Endothelial cell of umbilical vein (primary cell): ENCODE measurements around the gene GRIN3B. TPM values are rescaled to one million over a fixed set of nuclear protein-coding genes. Genes with fewer than 3 reads are reported as not detected.

ENCODE experiments used
- BruUV-seq: library from RNA; stranded (reverse); fragments of 400-500 nt; replicated peaks from 2 replicates; lab custom pipeline; 2021; lab: Mats Ljungman, UMichigan
- CTCF ChIA-PET: fragments of 300-600, 350-600 bp; sonication (Branson Sonifier 250); formaldehyde crosslinking; loops from one replicate; lab custom pipeline; 2021; ENCODE audit warnings: antibody characterized with exemption, inconsistent platforms; lab: Charles Lee
- POLR2A ChIA-PET: fragments of 300-600, 350-600 bp; sonication (Branson Sonifier 250); formaldehyde crosslinking; loops from one replicate; lab custom pipeline; 2021; ENCODE audit warnings: antibody characterized with exemption, inconsistent platforms; lab: Charles Lee
- DNase-seq: peaks from one replicate; pipeline ENCODE4 v3.0.0-alpha.2; 2011; ENCODE audit warnings: low read depth, low spot score
- FAIRE-seq: peaks from 2 replicates; lab custom pipeline; 2011; peaks lifted over from hg19 to GRCh38; lab: Jason Lieb, UNC
- H2AFZ ChIP-seq: 2 replicates; pipeline ENCODE4 v1.6.0; 2012; ENCODE audit warnings: low read depth, low read length, control low read depth, inconsistent platforms
- H3K27ac ChIP-seq: 2 replicates; pipeline ENCODE4 v1.5.1; 2011; ENCODE audit warnings: low read depth, mild to moderate bottlenecking, control low read depth, low read length, moderate library complexity; ENCODE audit not compliant: insufficient read depth
- H3K27me3 ChIP-seq, 2 experiments: 2 replicates each; pipeline versions ENCODE4 v1.6.0 to v1.6.1; 2011; ENCODE audit warnings: low read length in 2 of 2, mixed read lengths in 1 of 2; ENCODE audit not compliant: control insufficient read depth in 2 of 2, insufficient read depth in 2 of 2
- H3K36me3 ChIP-seq, 2 experiments: 2 replicates in 1 of 2; 3 replicates in 1 of 2; pipeline ENCODE4 v1.5.1; 2011; ENCODE audit warnings: low read length in 2 of 2, mild to moderate bottlenecking in 1 of 2, moderate library complexity in 1 of 2; ENCODE audit not compliant: control insufficient read depth in 2 of 2, insufficient read depth in 2 of 2; ENCODE audit errors: extremely low read depth in 1 of 2
- H3K4me1 ChIP-seq: 3 replicates; pipeline ENCODE4 v1.5.1; 2011; ENCODE audit warnings: mild to moderate bottlenecking, low read length; ENCODE audit not compliant: control insufficient read depth, insufficient read depth; ENCODE audit errors: extremely low read depth
- H3K4me2 ChIP-seq: 2 replicates; pipeline ENCODE4 v1.6.1; 2011; ENCODE audit warnings: low read length, control low read depth, mixed read lengths; ENCODE audit not compliant: insufficient read depth
- H3K4me3 ChIP-seq, 3 experiments: fragments of 200-600 bp in 1 of 3; sonication (generic), shearing (Covaris generic) in 1 of 3; replicated peaks in 1 of 3; 2 replicates each; pipeline ENCODE4 v1.5.1; 2011 to 2016; ENCODE audit warnings: control low read depth in 3 of 3, low read length in 3 of 3, mild to moderate bottlenecking in 2 of 3, inconsistent platforms in 1 of 3, low read depth in 1 of 3, moderate library complexity in 1 of 3; ENCODE audit not compliant: insufficient read depth in 1 of 3
- H3K79me2 ChIP-seq: 2 replicates; pipeline ENCODE4 v1.6.0; 2012; ENCODE audit warnings: low read length, inconsistent platforms; ENCODE audit not compliant: control insufficient read depth, insufficient read depth
- H3K9ac ChIP-seq: replicated peaks from 2 replicates; pipeline ENCODE3; 2011; ENCODE audit warnings: low read length, control low read depth; ENCODE audit not compliant: insufficient read depth; ENCODE audit errors: extremely low read depth
- H3K9me1 ChIP-seq: replicated peaks from 3 replicates; pipeline ENCODE4 v1.6.0; 2011; ENCODE audit warnings: mild to moderate bottlenecking, low read length; ENCODE audit not compliant: control insufficient read depth, insufficient read depth; ENCODE audit errors: extremely low read depth
- H3K9me3 ChIP-seq: replicated peaks from 2 replicates; pipeline ENCODE4 v1.5.1; 2012; ENCODE audit warnings: low read length, inconsistent platforms; ENCODE audit not compliant: control insufficient read depth, insufficient read depth
- H4K20me1 ChIP-seq: replicated peaks from 2 replicates; pipeline ENCODE3; 2011; ENCODE audit warnings: mild to moderate bottlenecking, low read length; ENCODE audit not compliant: control insufficient read depth, insufficient read depth; ENCODE audit errors: extremely low read depth
- EZH2 ChIP-seq: IDR thresholded peaks from 2 replicates; pipeline ENCODE4 v1.6.1; 2012; ENCODE audit warnings: borderline replicate concordance, low read depth, mild to moderate bottlenecking, moderate library complexity, low read length, inconsistent platforms; ENCODE audit not compliant: severe bottlenecking
- FOS ChIP-seq: IDR thresholded peaks from 2 replicates; pipeline ENCODE4 v1.6.1; 2011; ENCODE audit warnings: mild to moderate bottlenecking, low read length, moderate library complexity, borderline replicate concordance; ENCODE audit not compliant: insufficient read depth
- GATA2 ChIP-seq: IDR thresholded peaks from 2 replicates; pipeline ENCODE4 v1.7.0; 2011; ENCODE audit warnings: low read depth, mild to moderate bottlenecking, moderate library complexity, mixed read lengths, low read length; ENCODE audit not compliant: insufficient read length, insufficient read depth
- JUN ChIP-seq: IDR thresholded peaks from 2 replicates; pipeline ENCODE4 v1.6.1; 2011; ENCODE audit warnings: borderline replicate concordance, low read depth; ENCODE audit not compliant: insufficient read length, insufficient read depth
- MYC ChIP-seq: IDR thresholded peaks from one replicate; pipeline ENCODE4 v1.6.1; 2011; ENCODE audit warnings: mild to moderate bottlenecking, low read depth, low read length
- POLR2A ChIP-seq: IDR thresholded peaks from 2 replicates; pipeline ENCODE4 v1.6.1; 2012; ENCODE audit warnings: low read depth, mild to moderate bottlenecking, control low read depth, low read length
- POLR2AphosphoS5 ChIP-seq: IDR thresholded peaks from 2 replicates; pipeline ENCODE4 v1.6.1; 2012; ENCODE audit warnings: low read depth, mild to moderate bottlenecking, control low read depth, low read length, moderate library complexity; ENCODE audit not compliant: insufficient read depth
- dilution Hi-C: fragments of 300-500 bp; cut with MboI; formaldehyde crosslinking; loops from one replicate; pipeline ENCODE4 v1.15.0; 2019; ENCODE audit warnings: low sequenced_read_pairs; ENCODE audit not compliant: extremely low pct_ligation_motif_present
- intact Hi-C: fragments of 100-400 bp; cut with micrococcal nuclease; formaldehyde crosslinking; loops from one replicate; pipeline ENCODE4 v1.10.0; 2022
- polyA plus RNA-seq, 4 experiments: library from polyadenylated mRNA; depleted of rRNA in 3 of 4; stranded (reverse) in 3 of 4; unstranded in 1 of 4; fragments of >200 nt; gene quantifications; 2 replicates each; pipeline versions ENCODE4 v1.2.1 to v1.2.3, GENCODE V29; 2011 to 2012; ENCODE audit warnings: missing spikeins in 1 of 4
- total RNA-seq: library from RNA; stranded (reverse); gene quantifications from 2 replicates; pipeline ENCODE4 v1.2.3, GENCODE V29; 2021
- TF ChIP-seq, protein P1 (sequence below), 2 donors: IDR thresholded peaks; 1 replicate in 1 of 2; 2 replicates in 1 of 2; pipeline ENCODE4 v1.5.1; 2011; ENCODE audit warnings: low read length in 2 of 2, mild to moderate bottlenecking in 2 of 2, moderate library complexity in 2 of 2, control low read depth in 1 of 2, inconsistent platforms in 1 of 2, low read depth in 1 of 2; ENCODE audit not compliant: insufficient read depth in 1 of 2; ENCODE audit errors: extremely low read depth in 1 of 2
- TF ChIP-seq, protein P2 (sequence below): IDR thresholded peaks from 2 replicates; pipeline ENCODE4 v1.6.1; 2011; ENCODE audit not compliant: insufficient read depth, insufficient read length

The GRIN3B gene
- total and polyA plus RNA-seq, 2 donors (not counting 3 experiments of a cell fraction or from before 2014, with no cell fraction given), result 0.43 to 0.82 TPM

DNA sequence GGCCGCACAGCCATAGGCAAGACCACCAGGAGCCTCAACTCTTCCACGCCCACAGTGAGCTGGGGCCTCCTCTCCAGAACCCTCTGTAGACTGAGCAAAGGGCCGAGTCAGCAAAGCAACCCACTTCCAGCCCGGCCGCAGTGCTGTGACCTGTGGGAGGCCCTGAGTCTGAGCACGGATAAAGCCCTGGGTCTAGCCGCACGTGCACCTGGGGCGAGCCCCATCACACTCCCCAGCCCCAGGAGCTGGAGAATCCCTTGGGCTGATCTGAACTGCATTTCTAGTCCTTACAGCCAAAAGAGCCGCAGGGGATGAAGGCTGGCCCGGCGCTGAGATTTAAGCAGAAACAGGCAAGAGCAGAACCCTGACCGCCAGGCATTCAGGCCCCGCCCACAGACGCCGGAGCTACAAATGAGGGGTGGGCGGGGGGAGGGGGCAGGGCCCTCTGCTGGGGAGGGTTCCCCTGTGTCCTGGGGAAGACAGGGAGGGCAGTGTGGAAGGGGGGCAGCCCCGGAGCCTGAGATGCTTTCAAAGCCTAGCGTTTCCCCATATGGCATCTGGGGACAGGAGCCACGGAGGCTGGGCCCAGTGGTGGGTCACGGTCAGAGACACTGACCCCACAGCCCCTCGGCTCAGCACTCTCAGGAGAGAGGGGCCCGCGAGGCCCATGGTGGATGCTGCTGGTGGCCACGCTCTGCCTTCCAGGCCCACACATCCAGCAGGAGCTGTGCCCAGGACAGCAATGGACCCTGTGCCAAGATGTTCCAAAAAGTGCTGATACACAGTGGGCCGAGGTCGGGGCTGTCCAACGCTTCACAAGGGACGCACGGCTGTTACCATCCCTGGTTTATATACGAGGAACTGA lies 15.8 kb downstream of the GRIN3B start:
- POLR2A ChIA-PET, result interaction anchor here (0.9 to 1.2 kb wide), 2 partner anchors 9 to 11 kb away, joined by 3 to 4 read pairs; no protein-coding TSS in a partner anchor
- H3K79me2 ChIP-seq, result peaks cover 78% of the 10 kb centered on the region
- peaks cover 5 to 20% of the 10 kb centered on the region in 2 experiments for H3K36me3 ChIP-seq
- H2AFZ ChIP-seq, result no peak overlapping the region
- no peak for DNase-seq
- H3K27ac ChIP-seq, result peak overlapping the region; percentile 43
- H3K9me3 ChIP-seq, result no peaks in the 10 kb centered on the region
- no peak overlapping the region for H3K4me2 ChIP-seq
- BruUV-seq, result no TSS peak
- no peaks in the 10 kb centered on the region for H3K27me3 ChIP-seq
- H3K9me1 ChIP-seq, result no peaks in the 10 kb centered on the region
- peaks cover 40% of the 10 kb centered on the region for H3K4me1 ChIP-seq
- no peaks in the 10 kb centered on the region for H4K20me1 ChIP-seq
- TF ChIP-seq GATA2, result no peak
- no peak for TF ChIP-seq EZH2
- TF ChIP-seq POLR2A, result no peak
- no peak for TF ChIP-seq JUN
- TF ChIP-seq, protein P1, sequence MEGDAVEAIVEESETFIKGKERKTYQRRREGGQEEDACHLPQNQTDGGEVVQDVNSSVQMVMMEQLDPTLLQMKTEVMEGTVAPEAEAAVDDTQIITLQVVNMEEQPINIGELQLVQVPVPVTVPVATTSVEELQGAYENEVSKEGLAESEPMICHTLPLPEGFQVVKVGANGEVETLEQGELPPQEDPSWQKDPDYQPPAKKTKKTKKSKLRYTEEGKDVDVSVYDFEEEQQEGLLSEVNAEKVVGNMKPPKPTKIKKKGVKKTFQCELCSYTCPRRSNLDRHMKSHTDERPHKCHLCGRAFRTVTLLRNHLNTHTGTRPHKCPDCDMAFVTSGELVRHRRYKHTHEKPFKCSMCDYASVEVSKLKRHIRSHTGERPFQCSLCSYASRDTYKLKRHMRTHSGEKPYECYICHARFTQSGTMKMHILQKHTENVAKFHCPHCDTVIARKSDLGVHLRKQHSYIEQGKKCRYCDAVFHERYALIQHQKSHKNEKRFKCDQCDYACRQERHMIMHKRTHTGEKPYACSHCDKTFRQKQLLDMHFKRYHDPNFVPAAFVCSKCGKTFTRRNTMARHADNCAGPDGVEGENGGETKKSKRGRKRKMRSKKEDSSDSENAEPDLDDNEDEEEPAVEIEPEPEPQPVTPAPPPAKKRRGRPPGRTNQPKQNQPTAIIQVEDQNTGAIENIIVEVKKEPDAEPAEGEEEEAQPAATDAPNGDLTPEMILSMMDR (IDR thresholded peaks at IDR 0.05; ENCODE audit: extremely low read depth in 1 of 2, insufficient read depth in 1 of 2, low read depth in 1 of 2, low read length in 2 of 2), result no peak
- TF ChIP-seq, protein P2, sequence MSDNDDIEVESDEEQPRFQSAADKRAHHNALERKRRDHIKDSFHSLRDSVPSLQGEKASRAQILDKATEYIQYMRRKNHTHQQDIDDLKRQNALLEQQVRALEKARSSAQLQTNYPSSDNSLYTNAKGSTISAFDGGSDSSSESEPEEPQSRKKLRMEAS, result no peak
- TF ChIP-seq POLR2AphosphoS5, result no peak
- TF ChIP-seq MYC, result no peak
- no peak for TF ChIP-seq FOS
- dilution Hi-C loops, result no loop called here
- no peak for FAIRE-seq
- H3K4me3 ChIP-seq, result no peak overlapping the region
- intact Hi-C loops, result no loop called here
- H3K9ac ChIP-seq, result no peak overlapping the region
- CTCF ChIA-PET, result interaction anchor here (1.4 kb wide), 1 partner anchor 32 kb away, joined by 5 read pairs; the partner anchor contains the start of gene WDR18
